Neural cell (in vitro differentiated cells): ENCODE data around the gene FAF2. TPM values are rescaled to one million over a fixed set of nuclear protein-coding genes. Genes with fewer than 3 reads are reported as not detected.

Experiments used
- H2AFZ ChIP-seq: fragments of 200-600, 300-800 bp; sonication (generic), shearing (Covaris generic); 2 replicates; pipeline ENCODE4 v1.6.0; 2014; ENCODE audit warnings: low read depth, mild to moderate bottlenecking, antibody characterized with exemption, low read length, moderate library complexity
- H3F3A ChIP-seq: fragments of 200-600 bp; shearing (Covaris generic); 2 replicates; pipeline ENCODE4 v1.6.1; 2016; ENCODE audit warnings: mild to moderate bottlenecking, moderate library complexity, mixed read lengths, antibody characterized with exemption, low read length; ENCODE audit not compliant: insufficient read depth, poor library complexity, severe bottlenecking
- H3K27ac ChIP-seq: fragments of 200-600, 300-800 bp; sonication (generic), shearing (Covaris generic); 2 replicates; pipeline ENCODE4 v1.5.1; 2014; ENCODE audit warnings: mild to moderate bottlenecking, low read length, moderate library complexity
- H3K27me3 ChIP-seq: fragments of 300-800, 200-600 bp; sonication (generic), shearing (Covaris generic); 2 replicates; pipeline ENCODE4 v1.6.0; 2014; ENCODE audit warnings: mild to moderate bottlenecking, low read depth, low read length, moderate library complexity; ENCODE audit not compliant: insufficient read depth
- H3K36me3 ChIP-seq: fragments of 300-800, 200-600 bp; sonication (generic), shearing (Covaris generic); 2 replicates; pipeline ENCODE4 v1.5.1; 2014; ENCODE audit warnings: mild to moderate bottlenecking, antibody characterized with exemption, low read length, moderate library complexity; ENCODE audit not compliant: insufficient read depth
- H3K4me2 ChIP-seq: fragments of 300-800, 200-600 bp; sonication (generic), shearing (Covaris generic); 2 replicates; pipeline ENCODE4 v1.6.0; 2014; ENCODE audit warnings: mild to moderate bottlenecking, low read length
- H3K4me3 ChIP-seq: fragments of 300-800, 200-600 bp; sonication (generic), shearing (Covaris generic); 2 replicates; pipeline ENCODE4 v1.5.1; 2014; ENCODE audit warnings: mild to moderate bottlenecking, low read length, moderate library complexity
- H3K79me2 ChIP-seq: fragments of 200-600 bp; shearing (Covaris generic); replicated peaks from 2 replicates; pipeline ENCODE4 v1.6.0; 2014; ENCODE audit warnings: mild to moderate bottlenecking, low read length, moderate library complexity; ENCODE audit not compliant: insufficient read depth
- H3K9ac ChIP-seq: fragments of 300-800, 200-600 bp; sonication (generic), shearing (Covaris generic); 2 replicates; pipeline ENCODE4 v1.6.1; 2016; ENCODE audit warnings: mild to moderate bottlenecking, low read length, mixed read lengths
- H3K9me2 ChIP-seq: fragments of 200-600 bp; shearing (Covaris generic); 2 replicates; pipeline ENCODE4 v1.6.1; 2016; ENCODE audit warnings: mild to moderate bottlenecking, low read length, mixed read lengths; ENCODE audit not compliant: insufficient read depth
- H3K9me3 ChIP-seq: fragments of 200-600, 300-800 bp; sonication (generic), shearing (Covaris generic); 2 replicates; pipeline ENCODE4 v1.6.1; 2016; ENCODE audit warnings: mild to moderate bottlenecking, mixed run types, low read length, moderate library complexity, mixed read lengths
- H4K20me1 ChIP-seq: fragments of 200-600 bp; shearing (Covaris generic); 2 replicates; pipeline ENCODE4 v1.6.1; 2016; ENCODE audit warnings: mild to moderate bottlenecking, mixed run types; ENCODE audit not compliant: insufficient read depth
- EP300 ChIP-seq: fragments of 450-650 bp; conservative IDR thresholded peaks from 2 replicates; pipeline ENCODE4 v1.6.1; 2014; ENCODE audit warnings: antibody characterized with exemption, mild to moderate bottlenecking, moderate library complexity; ENCODE audit not compliant: poor library complexity, severe bottlenecking
- EZH2 ChIP-seq: fragments of 200-600, 300-800 bp; shearing (Covaris generic), sonication (generic); IDR thresholded peaks from 2 replicates; pipeline ENCODE4 v1.6.1; 2014; ENCODE audit warnings: antibody characterized with exemption, low read length, borderline replicate concordance, mild to moderate bottlenecking; ENCODE audit not compliant: insufficient read depth, poor library complexity, severe bottlenecking
- MXI1 ChIP-seq: fragments of 450-650 bp; conservative IDR thresholded peaks from 2 replicates; pipeline ENCODE4 v1.6.1; 2014; ENCODE audit warnings: antibody characterized with exemption, mild to moderate bottlenecking; ENCODE audit not compliant: poor library complexity, severe bottlenecking
- POLR2AphosphoS5 ChIP-seq: IDR thresholded peaks from 2 replicates; pipeline ENCODE4 v1.6.1; 2012
- RAD21 ChIP-seq: fragments of 450-650 bp; conservative IDR thresholded peaks from 2 replicates; pipeline ENCODE4 v1.6.1; 2014; ENCODE audit warnings: antibody characterized with exemption, mild to moderate bottlenecking, moderate library complexity
- SMC3 ChIP-seq: fragments of 450-650 bp; conservative IDR thresholded peaks from 2 replicates; pipeline ENCODE4 v1.6.1; 2014; ENCODE audit warnings: antibody characterized with exemption, mild to moderate bottlenecking, moderate library complexity; ENCODE audit not compliant: poor library complexity
- TAF1 ChIP-seq: IDR thresholded peaks from 2 replicates; pipeline ENCODE4 v1.6.1; 2012; ENCODE audit warnings: low read depth
- polyA plus RNA-seq: library from polyadenylated mRNA; depleted of rRNA; stranded (reverse); fragments of >200 nt; gene quantifications from 2 replicates; pipeline ENCODE4 v1.2.3, GENCODE V29; 2014
- TF ChIP-seq, protein P1 (sequence below): fragments of 450-650 bp; IDR thresholded peaks from 2 replicates; pipeline ENCODE4 v1.5.1; 2014; ENCODE audit warnings: antibody characterized with exemption, mild to moderate bottlenecking, moderate library complexity; ENCODE audit not compliant: poor library complexity, severe bottlenecking
- TF ChIP-seq, protein P2 (sequence below): IDR thresholded peaks from 2 replicates; pipeline ENCODE4 v1.6.1; 2012; ENCODE audit warnings: borderline replicate concordance

The FAF2 gene
- polyA plus RNA-seq, 1 donor from 2014 or later: 30.8 TPM

DNA sequence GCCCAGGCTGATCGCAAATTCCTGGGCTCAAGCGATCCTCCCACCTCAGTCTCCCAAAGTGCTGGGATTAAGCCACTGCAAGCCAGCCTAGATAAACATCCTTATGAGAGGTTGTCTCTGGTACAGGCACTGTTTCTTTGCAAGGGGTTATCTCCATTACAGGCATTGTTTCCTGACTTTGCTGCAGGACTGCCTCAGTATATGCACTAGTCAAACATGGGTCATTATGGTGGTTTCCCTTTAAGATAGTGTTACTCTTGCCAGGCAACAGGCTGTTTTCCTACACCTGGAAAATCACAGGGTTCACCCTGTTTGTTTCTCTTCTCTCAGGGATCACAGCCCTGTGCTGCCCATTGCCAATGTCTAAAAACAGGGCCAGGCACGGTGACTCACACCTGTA is 24.0 kb upstream of the FAF2 start:
- no peaks in the 10 kb centered on the region for H3K9me2 ChIP-seq
- no peak overlapping the region for H3K4me3 ChIP-seq
- H2AFZ ChIP-seq: no peak overlapping the region
- H3F3A ChIP-seq: no peaks in the 10 kb centered on the region
- no peak overlapping the region for H3K27ac ChIP-seq
- no peaks in the 10 kb centered on the region for H3K79me2 ChIP-seq
- TF ChIP-seq, protein P1, sequence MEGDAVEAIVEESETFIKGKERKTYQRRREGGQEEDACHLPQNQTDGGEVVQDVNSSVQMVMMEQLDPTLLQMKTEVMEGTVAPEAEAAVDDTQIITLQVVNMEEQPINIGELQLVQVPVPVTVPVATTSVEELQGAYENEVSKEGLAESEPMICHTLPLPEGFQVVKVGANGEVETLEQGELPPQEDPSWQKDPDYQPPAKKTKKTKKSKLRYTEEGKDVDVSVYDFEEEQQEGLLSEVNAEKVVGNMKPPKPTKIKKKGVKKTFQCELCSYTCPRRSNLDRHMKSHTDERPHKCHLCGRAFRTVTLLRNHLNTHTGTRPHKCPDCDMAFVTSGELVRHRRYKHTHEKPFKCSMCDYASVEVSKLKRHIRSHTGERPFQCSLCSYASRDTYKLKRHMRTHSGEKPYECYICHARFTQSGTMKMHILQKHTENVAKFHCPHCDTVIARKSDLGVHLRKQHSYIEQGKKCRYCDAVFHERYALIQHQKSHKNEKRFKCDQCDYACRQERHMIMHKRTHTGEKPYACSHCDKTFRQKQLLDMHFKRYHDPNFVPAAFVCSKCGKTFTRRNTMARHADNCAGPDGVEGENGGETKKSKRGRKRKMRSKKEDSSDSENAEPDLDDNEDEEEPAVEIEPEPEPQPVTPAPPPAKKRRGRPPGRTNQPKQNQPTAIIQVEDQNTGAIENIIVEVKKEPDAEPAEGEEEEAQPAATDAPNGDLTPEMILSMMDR: no peak
- TF ChIP-seq TAF1: no peak
- no peak for TF ChIP-seq MXI1
- no peak for TF ChIP-seq POLR2AphosphoS5
- TF ChIP-seq SMC3: no peak
- TF ChIP-seq RAD21: no peak
- no peak for TF ChIP-seq EP300
- no peak for TF ChIP-seq EZH2
- TF ChIP-seq, protein P2, sequence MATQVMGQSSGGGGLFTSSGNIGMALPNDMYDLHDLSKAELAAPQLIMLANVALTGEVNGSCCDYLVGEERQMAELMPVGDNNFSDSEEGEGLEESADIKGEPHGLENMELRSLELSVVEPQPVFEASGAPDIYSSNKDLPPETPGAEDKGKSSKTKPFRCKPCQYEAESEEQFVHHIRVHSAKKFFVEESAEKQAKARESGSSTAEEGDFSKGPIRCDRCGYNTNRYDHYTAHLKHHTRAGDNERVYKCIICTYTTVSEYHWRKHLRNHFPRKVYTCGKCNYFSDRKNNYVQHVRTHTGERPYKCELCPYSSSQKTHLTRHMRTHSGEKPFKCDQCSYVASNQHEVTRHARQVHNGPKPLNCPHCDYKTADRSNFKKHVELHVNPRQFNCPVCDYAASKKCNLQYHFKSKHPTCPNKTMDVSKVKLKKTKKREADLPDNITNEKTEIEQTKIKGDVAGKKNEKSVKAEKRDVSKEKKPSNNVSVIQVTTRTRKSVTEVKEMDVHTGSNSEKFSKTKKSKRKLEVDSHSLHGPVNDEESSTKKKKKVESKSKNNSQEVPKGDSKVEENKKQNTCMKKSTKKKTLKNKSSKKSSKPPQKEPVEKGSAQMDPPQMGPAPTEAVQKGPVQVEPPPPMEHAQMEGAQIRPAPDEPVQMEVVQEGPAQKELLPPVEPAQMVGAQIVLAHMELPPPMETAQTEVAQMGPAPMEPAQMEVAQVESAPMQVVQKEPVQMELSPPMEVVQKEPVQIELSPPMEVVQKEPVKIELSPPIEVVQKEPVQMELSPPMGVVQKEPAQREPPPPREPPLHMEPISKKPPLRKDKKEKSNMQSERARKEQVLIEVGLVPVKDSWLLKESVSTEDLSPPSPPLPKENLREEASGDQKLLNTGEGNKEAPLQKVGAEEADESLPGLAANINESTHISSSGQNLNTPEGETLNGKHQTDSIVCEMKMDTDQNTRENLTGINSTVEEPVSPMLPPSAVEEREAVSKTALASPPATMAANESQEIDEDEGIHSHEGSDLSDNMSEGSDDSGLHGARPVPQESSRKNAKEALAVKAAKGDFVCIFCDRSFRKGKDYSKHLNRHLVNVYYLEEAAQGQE: no peak
- no peaks in the 10 kb centered on the region for H4K20me1 ChIP-seq
- H3K36me3 ChIP-seq: no peaks in the 10 kb centered on the region
- no peak overlapping the region for H3K4me2 ChIP-seq
- no peak overlapping the region for H3K9ac ChIP-seq
- H3K27me3 ChIP-seq: no peaks in the 10 kb centered on the region
- no peaks in the 10 kb centered on the region for H3K9me3 ChIP-seq

DNA sequence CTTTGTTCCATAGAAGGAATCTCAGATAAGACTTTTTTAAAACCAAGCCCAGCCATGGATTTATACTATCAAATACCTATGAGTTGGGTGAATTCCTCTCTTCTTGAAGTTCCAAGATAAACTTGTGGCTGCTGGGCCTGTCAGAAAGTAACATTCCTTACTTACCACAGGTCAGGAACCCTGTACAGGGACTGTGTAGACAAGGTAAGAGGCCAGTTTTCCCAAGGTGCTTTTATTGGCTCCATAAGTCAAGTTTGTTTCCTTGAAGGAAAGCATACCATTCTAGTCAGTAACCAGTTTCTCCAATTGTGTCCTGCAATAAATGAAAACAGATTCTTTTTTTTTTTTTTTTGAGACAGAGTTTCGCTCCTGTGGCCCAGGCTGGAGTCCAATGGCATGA is 23.0 kb upstream of the FAF2 start:
- no peak overlapping the region for H3K4me2 ChIP-seq
- no peak overlapping the region for H3K9ac ChIP-seq
- no peak overlapping the region for H3K27ac ChIP-seq
- no peaks in the 10 kb centered on the region for H3K36me3 ChIP-seq
- H3K79me2 ChIP-seq: no peaks in the 10 kb centered on the region
- no peak overlapping the region for H3K4me3 ChIP-seq
- TF ChIP-seq, protein P2: no peak
- TF ChIP-seq EZH2: no peak
- TF ChIP-seq RAD21: no peak
- TF ChIP-seq EP300: no peak
- no peak for TF ChIP-seq MXI1
- TF ChIP-seq, protein P1: no peak
- TF ChIP-seq SMC3: no peak
- no peak for TF ChIP-seq POLR2AphosphoS5
- H4K20me1 ChIP-seq: no peaks in the 10 kb centered on the region
- no peaks in the 10 kb centered on the region for H3K27me3 ChIP-seq
- no peaks in the 10 kb centered on the region for H3K9me3 ChIP-seq
- H2AFZ ChIP-seq: no peak overlapping the region
- no peaks in the 10 kb centered on the region for H3F3A ChIP-seq
- no peaks in the 10 kb centered on the region for H3K9me2 ChIP-seq
